GM18519 (cell line): ENCODE results near the gene TGIF2.
"Not testable (repeated sequence)": the region's sequence is repeated elsewhere in the genome, so short reads cannot be mapped to it uniquely, and the experiment has no call there.

Experiments
- ATAC-seq: cut with Tn5 transposase; IDR thresholded peaks from one replicate; pipeline ENCODE4 v1.9.1; 2021; ENCODE audit warnings: mild to moderate bottlenecking, moderate library complexity; ENCODE audit not compliant: unreplicated experiment, low FRiP score

The TGIF2 gene

DNA sequence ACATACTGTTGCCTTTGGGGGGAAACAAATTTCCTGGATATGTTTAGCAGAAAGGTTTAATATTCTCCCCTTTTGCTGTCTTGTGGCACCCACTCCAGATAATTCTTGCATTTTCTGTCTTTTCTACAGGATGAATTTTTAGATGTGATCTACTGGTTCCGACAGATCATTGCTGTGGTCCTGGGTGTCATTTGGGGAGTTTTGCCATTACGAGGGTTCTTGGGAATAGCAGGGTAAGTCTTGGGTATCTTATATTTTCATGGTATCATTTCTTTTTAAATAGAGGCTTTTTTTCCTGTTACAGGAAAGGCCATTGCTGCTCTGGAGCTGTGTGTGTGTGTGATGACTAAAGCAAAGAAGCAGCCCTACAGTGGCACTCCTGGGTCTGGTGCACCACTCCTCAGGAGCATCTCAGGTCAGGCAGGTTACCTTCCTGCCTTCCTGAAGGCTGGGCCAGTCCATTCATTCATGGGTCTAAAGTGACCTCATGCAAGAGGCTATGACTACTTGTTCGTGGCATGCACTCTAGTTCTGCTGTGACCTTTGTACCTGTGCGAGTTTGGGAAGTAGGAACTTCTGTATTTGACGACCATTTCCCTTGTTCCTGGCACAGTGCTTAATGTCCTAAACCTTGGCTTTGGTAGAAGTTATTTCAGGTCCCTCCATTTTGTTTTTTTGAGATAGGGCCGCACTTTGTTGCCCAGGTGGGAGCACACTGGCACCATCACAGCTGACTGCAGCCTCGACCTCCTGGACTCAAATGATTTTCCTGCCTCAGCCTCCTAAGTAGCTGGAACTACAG lies 34.4 kb downstream of the TGIF2 start:
- no peak for ATAC-seq

DNA sequence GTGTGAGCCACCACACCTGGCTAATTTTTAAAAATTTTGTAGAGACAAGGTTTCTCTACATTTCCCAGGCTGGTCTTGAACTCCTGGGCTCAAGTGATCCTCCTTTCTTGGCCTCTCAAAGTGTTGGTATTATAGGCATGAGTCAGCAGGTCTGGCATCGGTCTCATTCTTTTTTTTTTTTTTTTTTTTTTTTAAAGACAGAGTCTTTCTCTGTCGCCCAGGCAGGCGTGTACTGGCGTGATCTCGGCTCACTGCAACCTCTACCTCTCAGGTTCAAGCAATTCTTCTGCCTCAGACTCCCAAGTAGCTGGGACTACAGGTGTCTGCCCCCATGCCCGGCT lies 35.0 kb downstream of the TGIF2 start:
- ATAC-seq: not testable (repeated sequence)

DNA sequence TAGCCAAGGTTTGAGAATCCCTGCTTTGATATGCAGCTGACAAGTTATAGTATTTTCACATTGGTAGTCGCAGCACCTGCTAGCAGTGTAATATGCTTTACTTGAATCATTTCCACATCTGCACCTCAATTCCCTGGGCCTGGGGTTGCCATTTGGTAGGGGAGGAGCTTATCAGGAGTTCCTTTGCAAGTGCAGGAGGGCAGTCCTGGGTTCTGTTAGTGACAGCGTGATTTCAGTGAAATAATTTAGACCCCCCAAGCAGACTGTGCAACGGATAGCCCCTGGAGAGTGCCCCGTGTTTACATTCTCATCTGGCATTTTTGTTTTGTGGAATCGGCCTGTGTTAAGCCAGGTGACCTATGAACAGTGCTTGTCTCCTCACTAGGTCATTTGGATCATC lies 38.2 kb downstream of the TGIF2 start:
- no peak for ATAC-seq

DNA sequence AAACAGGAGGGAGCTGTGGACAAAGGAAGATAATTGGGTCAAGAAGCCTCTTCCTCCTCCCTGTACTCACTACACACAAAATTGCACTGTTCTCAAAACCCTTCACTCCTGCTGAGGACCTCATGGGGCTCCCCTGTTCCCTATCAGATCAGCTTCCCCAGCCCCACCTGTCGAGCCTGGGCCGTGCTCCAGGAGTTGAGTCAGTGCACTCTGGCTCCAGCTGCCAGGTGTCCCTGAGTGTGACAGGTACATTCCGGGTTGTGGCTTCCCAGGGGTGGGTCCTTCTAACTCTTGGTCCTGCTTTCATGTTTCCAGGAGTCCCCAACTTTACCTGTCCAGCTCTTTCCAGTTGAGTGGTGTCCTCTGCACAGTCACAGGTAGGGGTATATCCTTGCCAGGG lies 40.6 kb downstream of the TGIF2 start:
- ATAC-seq: no peak

DNA sequence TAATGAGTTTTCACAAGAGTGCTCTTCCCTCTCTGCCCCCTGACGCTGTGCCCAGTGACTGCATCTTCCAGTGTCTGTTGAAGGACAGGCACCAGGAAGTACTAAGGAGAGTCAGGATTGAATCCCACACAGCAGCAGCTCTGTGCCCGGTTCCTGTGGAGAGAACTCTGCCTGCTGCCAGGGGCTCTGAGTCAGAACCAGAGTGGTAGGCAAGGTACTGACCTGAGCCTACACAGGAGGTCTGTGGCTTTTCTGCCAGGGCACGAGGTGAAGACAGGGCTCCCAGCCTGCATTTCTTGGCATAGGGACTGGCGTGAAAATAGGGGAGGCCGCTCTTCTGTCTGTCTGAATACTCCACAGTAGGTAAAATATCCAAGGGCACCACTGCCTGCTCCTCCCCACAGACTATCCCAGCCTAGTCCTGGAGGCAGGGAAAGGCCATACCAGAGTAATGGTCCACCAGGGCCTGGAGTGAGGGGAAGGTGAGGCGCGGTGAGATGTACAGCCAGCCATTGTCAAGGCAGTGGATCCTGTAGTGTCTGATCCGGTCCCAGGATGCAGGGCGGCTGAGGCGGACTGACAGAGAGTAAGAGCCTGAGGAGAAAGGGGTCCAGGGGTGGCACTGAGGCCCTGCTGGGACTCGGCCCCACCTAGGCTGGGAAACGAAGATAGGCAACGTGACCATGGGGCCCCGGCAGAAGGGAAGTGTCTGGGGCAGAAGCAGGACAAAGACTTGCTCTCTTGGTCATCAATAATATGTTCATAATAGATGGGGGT lies 41.6 kb downstream of the TGIF2 start:
- no peak for ATAC-seq

DNA sequence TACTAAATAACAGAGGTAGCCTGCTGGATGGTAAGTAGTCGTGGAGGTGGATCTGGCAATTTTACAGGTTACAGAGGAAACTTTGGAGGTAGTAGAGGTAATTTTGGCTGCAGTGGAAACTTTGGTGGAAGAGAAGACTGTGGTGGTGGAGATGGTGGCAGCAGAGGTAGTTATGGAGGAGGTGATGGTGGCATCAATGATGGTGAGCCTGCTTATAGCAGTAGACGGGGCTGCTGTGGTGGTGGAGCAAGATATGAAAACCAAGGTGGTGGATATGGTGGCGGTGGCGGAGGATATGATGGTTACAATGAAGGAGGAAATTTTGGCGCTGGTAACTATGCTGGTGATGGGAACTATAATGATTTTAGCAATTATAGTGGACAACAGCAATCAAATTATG lies 47.5 kb downstream of the TGIF2 start:
- ATAC-seq: no peak

DNA sequence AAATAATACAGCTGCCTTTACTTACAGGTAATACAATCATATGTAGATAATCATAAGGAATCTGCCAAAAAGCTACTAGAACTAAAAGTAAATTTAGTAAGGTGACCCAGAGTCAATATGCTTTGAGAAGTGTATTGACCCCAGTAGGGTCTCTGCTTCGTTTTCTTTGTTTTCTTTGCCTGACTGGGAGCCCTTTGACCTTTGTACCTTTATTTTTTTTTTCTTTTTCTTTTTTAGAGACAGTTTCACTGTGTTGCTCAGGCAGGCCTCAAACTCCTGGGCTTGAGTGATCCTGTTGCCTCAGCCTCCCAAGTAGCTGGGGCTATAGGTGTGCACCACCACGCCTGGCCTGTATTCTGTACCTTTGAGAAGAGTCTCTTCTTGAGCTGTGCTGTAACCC lies 50.0 kb downstream of the TGIF2 start:
- no peak for ATAC-seq

DNA sequence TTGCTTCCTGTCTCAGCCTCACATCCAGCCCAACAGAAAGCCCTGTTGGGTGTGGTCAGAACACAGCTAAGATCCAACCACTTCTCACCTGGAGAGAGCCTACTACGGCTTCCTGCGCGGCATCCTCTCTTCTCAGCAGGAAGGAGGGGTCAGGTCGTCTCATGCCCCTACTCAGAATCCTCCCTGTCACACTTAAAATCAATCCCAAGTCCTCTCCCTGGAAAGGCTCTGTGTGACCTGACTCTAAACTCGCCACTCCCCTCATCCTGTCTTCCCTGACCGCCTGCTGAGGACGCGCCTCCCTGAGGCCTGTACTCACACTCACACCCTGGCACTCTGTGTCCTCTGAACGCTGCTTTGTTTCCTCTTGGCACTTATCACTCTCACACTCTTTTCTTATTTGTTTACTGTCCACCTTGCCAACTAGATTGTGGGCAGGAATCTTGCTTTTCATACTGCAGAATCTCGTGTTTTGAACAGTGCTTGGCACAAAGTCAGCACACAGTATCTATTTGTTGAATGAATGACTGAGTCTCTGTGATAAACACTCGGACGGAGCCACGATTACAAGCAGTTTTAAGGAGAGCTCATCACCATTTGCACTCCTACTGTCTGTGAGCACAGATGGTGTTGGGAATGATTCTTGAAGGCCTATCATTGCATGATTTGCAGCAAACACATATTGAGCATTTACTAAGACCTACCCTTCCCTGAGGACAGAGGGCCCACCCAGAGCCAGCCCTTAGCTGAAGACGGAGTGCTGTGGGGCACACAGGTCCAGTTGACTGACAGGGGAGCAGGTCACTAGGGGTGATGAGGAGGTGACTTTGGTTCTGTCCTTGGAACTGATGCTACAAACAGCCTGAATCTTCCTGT lies 50.9 kb downstream of the TGIF2 start:
- ATAC-seq: no peak

DNA sequence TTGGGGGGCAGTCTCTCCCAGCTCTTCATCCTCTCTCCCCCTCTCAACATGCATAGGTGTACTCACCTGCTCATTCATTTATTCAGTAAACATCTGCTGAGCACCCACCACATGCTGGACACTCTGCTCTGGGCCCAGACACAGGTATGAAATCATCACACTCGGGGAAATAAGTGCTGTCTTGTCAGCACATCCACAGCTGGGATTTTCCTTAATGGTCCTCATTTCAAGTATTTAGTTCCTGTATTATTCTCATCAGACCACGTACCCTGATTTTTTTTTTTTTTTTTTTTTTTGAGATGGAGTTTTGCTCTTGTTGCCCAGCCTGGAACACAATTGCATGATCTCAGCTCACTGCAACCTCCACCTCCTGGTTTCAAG lies 51.5 kb downstream of the TGIF2 start:
- no peak for ATAC-seq

DNA sequence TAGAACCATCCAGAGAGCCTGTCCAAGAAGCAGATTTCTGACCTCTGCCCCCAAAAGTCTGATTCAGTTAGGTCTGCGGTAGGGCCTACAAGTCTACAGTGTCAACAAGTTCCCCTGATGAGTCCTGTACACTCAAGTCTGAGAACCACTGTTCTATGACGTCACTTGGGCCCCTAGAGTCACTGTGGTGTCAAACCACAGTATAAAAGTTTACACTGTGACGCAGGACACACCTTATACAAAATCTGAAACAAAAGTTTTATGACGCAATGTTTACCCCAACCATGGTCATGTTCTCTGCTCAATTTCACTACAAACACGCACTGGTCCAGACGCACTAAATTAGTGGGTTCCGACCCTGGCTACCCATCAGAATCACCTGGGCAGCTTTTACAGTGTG lies 54.7 kb downstream of the TGIF2 start:
- no peak for ATAC-seq

DNA sequence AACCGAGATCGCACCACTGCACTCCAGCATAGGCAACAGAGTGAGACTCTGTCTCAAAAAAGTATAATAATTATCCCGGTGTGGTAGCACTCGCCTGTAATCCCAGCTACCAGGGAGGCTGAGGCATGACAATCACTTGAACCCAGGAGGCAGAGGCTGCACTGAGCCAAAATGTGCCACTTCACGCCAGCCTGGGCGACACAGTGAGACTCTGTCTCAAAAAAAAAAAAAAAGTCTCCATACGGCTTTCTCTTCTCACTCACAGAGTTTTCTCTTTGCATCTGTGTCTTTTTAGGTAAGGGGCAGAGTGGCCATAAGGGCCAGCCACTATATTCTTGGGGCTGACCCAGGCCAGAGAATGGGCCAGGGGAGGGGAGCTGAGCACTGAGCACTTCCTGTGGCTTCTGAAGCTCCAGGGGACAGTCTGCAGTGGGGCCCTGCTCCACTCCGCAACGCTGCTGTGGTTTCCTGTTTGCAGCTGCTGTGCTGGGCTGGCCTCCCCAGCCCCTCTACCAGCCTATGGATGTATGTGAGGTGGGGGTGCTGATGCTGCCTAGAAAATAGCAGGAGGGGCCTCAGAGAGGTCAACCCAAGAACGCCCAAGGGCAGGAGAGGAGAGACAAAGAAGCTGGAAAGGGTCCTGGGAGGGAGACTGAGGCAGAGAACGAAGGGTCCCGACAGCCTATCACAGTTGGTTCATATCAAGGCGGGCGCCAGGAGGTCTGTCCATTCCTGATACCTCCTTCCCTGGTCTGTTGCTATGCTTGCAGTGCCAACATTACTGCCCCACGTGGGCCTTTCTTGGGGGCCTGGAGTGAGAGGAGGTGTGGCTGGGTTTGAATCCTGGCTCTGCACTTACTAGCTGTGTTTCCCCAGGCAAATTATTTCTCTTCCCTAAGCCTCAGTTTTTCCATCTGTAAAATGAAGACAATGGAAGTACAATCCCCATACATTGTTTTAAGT lies 56.6 kb downstream of the TGIF2 start:
- ATAC-seq: no peak

DNA sequence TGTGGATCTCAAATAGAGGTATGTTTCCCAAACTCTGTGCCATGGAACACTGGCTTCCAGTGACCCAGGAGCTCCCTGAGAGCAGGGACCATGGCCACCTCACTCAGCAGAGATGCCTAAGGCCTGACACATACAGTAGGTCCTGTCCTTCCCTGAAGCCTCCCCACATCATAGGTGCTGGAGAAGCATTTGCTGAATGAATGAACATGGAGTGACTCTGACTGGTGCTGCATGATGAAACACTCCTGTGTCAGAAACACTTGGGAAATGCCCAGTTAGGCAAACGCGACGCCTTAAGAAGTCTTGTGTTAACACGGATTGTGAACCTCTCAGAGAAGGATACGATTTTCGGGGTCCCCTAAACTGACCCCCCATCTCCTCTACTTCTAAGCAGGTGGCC lies 58.2 kb downstream of the TGIF2 start:
- ATAC-seq: no peak

DNA sequence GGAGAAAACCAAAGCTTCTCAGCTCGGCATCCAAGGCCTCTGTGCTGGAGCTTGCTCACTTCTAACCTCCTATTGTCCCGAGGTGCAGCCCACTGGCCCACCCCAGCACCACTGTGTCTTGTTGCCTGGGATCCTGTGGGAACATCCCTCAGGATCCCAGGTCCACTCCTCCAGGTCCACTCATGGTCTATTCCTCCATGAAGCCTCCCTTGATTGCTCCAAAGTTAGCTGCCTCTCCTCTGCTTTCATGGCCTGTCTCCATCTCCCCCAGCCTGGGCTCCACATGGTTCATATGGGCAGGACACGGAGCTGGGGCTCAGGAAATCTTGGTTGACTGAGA lies 58.7 kb downstream of the TGIF2 start:
- ATAC-seq: no peak

DNA sequence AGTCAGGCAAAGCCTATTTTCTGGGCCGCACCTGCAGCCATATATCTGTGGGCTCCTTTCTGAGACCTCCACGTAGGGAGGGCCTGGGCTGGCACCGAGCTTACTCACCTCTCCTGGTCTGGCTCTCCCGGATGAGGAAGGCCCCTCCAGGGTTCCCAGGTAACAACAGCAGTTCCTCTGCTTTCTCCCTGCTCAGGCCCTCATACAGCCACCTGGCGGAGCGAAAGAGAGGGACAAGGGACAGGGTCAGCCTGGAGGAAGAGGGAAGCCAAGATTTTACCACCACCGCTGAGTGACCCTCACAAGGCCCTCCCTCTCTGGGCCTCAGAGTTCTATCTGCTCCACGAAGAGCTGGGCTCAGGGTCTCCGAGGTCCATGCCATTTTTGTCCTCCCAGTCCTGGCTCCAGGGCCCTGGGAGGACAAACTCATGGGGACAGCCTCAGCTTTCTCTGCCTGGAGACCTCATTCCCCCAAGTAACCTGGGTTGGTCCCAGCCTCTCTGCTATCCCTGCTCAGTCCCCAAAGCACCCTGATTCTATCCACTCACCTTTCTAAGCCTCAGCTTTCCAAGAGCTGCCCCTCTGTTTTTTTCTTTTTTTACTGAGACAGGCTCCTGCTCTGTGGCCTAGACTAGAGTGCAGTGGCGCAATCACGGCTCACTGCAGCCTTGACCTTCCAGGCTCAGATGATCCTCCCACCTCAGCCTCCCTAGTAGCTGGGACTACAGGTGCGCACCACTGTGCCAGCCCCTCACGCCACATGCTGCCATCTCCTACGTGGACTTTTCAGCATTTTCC lies 59.3 kb downstream of the TGIF2 start:
- ATAC-seq: no peak

DNA sequence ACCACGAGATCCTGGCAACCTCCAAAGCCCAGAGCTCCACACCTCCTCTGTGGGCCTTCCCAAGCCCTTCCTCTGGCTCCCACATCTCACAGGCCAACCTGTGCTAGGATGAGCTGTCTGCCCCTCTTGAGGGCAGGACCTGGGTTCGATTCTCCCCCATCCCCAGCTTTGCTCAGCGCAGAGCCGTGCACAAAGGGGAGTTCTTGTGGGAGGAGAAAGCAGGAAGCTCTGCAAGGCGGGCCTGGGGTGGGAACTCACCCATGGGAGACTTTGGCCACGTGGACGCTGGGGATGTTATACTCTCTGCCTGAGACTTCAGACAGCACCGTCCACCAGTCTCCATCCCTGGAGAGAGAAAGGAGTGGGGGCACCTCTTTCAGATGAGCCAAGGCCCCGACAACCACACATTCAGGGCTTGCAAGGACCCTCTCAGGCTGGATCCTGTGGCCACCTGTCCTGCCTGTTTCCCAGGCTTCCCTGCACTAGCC lies 59.9 kb downstream of the TGIF2 start:
- no peak for ATAC-seq

DNA sequence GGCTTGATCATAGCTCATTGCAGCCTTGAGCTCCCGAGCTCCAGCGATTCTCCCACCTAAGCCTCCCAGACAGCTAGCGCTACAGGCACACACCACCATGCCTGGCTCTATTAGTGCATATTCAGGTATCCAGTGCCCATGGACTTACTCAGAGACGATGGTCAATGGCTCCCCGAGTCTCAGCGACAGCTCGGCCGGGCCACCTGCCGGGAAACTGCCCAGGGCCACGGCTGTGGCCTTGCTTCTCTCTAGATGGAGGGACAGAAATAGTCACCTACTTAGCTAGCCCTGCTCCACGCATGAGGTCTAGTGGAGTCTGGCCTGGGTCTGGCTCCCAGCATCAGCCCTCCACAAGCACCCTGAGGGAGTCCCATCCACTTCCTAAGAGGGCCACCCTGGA lies 60.9 kb downstream of the TGIF2 start:
- no peak for ATAC-seq

DNA sequence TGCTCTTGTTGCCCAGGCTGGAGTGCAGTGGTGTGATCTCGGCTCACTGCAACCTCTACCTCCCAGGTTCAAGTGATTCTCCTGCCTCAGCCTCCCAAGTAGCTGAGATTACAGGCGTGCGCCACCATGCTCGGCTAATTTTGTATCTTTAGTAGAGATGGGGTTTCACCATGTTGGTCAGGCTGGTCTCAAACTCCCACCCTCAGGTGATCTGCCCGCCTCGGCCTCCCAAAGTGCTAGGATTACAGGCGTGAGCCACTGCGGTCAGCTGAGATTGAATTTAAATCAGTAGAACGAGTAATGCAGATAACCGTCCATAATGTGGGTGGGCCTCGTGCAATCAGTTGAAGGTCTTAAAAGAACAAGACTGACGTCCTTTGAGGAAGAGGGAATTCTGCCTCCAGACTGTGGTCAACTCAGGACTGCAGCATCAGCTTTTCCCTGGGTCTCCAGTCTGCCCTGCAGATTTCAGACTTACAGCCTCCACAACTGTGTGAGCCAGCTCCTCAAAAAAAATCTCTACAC lies 65.5 kb downstream of the TGIF2 start:
- ATAC-seq: not testable (repeated sequence)

DNA sequence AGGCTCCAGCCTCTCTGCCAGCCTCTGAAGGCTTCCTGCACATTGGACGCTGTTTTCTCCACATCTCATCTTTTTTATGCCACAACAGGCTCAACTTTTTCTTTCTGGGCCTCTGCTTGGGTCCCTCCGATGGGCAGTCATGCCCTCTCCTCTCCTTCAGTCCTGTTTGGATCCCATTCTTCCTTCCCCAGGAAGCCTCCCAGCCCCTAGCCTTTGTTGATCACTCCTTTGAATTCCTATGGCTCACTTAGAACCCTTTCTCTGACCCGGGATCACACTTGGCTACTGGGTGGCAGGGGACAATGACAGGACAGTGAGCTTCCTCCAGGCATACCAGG lies 68.1 kb downstream of the TGIF2 start:
- ATAC-seq: no peak

DNA sequence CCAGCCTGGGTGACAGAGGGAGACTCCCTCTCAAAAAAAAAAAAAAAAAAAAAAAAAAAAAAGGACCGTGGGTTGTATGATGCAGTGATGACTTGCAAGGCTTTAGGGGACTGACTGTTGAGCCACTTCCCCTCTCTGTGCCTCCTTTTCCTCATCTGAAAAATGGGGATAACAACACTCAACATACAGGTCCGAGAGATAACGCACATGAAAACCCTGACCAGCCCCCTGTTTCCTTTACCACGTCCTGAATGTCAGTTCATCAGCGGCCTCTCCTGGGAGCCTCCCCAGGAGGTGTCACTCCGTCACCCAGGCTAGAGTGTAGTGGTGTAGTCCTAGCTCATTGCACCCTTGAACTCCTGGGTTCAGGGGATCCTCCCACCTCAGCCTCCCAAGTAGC lies 68.7 kb downstream of the TGIF2 start:
- ATAC-seq: no peak
